Fibroblast of skin of right quadriceps (primary cell): ENCODE data around the gene DLGAP1.
"Not testable (repeated sequence)": the region's sequence is repeated elsewhere in the genome, so short reads cannot be mapped to it uniquely, and the experiment has no call there.

Experiments
- DNase-seq: peaks from one replicate; pipeline ENCODE4 v3.0.0-alpha.2; 2013

Gene DLGAP1

GRCh38 chr18:4063545-4063944 lies 391.6 kb downstream of the DLGAP1 start:
- no peak for DNase-seq

GRCh38 chr18:4060427-4061281 lies 394.5 kb downstream of the DLGAP1 start:
- DNase-seq: no peak

GRCh38 chr18:4058179-4058578 lies 396.9 kb downstream of the DLGAP1 start:
- no peak for DNase-seq

GRCh38 chr18:4040391-4041092 lies 414.6 kb downstream of the DLGAP1 start:
- no peak for DNase-seq

- DNase-seq: no peak
Measured at GRCh38 chr18:4035521-4035920, 419.6 kb downstream of the DLGAP1 start.

- not testable (repeated sequence) for DNase-seq
Measured at GRCh38 chr18:4034815-4035214, 420.3 kb downstream of the DLGAP1 start.

- DNase-seq: no peak
Measured at GRCh38 chr18:4026542-4026941, 428.6 kb downstream of the DLGAP1 start.

GRCh38 chr18:4024702-4025101 lies 430.4 kb downstream of the DLGAP1 start:
- no peak for DNase-seq

- not testable (repeated sequence) for DNase-seq
Measured at GRCh38 chr18:4022749-4023148, 432.4 kb downstream of the DLGAP1 start.

- DNase-seq: no peak
Measured at GRCh38 chr18:4020026-4020425, 435.1 kb downstream of the DLGAP1 start.

- DNase-seq: peak; percentile 8
Measured at GRCh38 chr18:4017480-4017879, 437.6 kb downstream of the DLGAP1 start.

GRCh38 chr18:4016391-4017049 lies 438.6 kb downstream of the DLGAP1 start:
- peak; percentile 29 for DNase-seq

GRCh38 chr18:4007846-4008245 lies 447.3 kb downstream of the DLGAP1 start:
- no peak for DNase-seq

GRCh38 chr18:4004183-4004829 lies 450.8 kb downstream of the DLGAP1 start:
- DNase-seq: peak; percentile 76

- DNase-seq: peak; percentile 54
Measured at GRCh38 chr18:3998698-3999333, 456.3 kb downstream of the DLGAP1 start.

- peak; percentile 71 for DNase-seq
Measured at GRCh38 chr18:3995476-3996102, 459.5 kb downstream of the DLGAP1 start.

- DNase-seq: no peak
Measured at GRCh38 chr18:3993941-3994687, 461.0 kb downstream of the DLGAP1 start.

- peak; percentile 86 for DNase-seq
Measured at GRCh38 chr18:3985664-3986063, 469.4 kb downstream of the DLGAP1 start.

GRCh38 chr18:3985020-3985419 lies 470.1 kb downstream of the DLGAP1 start:
- no peak for DNase-seq

GRCh38 chr18:3984163-3984757 lies 470.8 kb downstream of the DLGAP1 start:
- DNase-seq: no peak
